Smooth muscle cell (in vitro differentiated cells): ENCODE data around the gene MTM1. TPM values are rescaled to one million over a fixed set of nuclear protein-coding genes. Genes with fewer than 3 reads are reported as not detected.

Experiments used
- DNase-seq: peaks from one replicate; lab custom pipeline; 2025; ENCODE audit not compliant: unreplicated experiment; lab: John Stamatoyannopoulos, UW
- H2AFZ ChIP-seq: fragments of 200-600 bp; sonication (generic); 2 replicates; pipeline ENCODE4 v1.6.0; 2016; ENCODE audit warnings: antibody characterized with exemption, low read depth, mild to moderate bottlenecking
- H3F3A ChIP-seq: fragments of 200-600 bp; sonication (generic); 2 replicates; pipeline ENCODE4 v1.6.0; 2017; ENCODE audit warnings: antibody characterized with exemption, low read depth
- H3K27ac ChIP-seq: fragments of 200-600 bp; sonication (generic); 2 replicates; pipeline ENCODE4 v1.5.1; 2016; ENCODE audit warnings: low read depth, mild to moderate bottlenecking
- H3K27me3 ChIP-seq: fragments of 200-600 bp; sonication (generic); 2 replicates; pipeline ENCODE4 v1.6.1; 2016; ENCODE audit warnings: low read depth, mild to moderate bottlenecking
- H3K36me3 ChIP-seq: fragments of 200-600 bp; sonication (generic); 2 replicates; pipeline ENCODE4 v1.5.1; 2016; ENCODE audit warnings: low read depth
- H3K4me1 ChIP-seq: fragments of 200-600 bp; sonication (generic); 2 replicates; pipeline ENCODE4 v1.5.1; 2016; ENCODE audit warnings: low read depth
- H3K4me2 ChIP-seq: fragments of 200-600 bp; sonication (generic); 2 replicates; pipeline ENCODE4 v1.6.0; 2016; ENCODE audit warnings: mild to moderate bottlenecking
- H3K4me3 ChIP-seq: fragments of 200-600 bp; sonication (generic); 2 replicates; pipeline ENCODE4 v1.5.1; 2016; ENCODE audit warnings: mild to moderate bottlenecking
- H3K79me2 ChIP-seq: fragments of 200-600 bp; sonication (generic); 2 replicates; pipeline ENCODE4 v1.6.0; 2016; ENCODE audit warnings: low read depth, mild to moderate bottlenecking
- H3K9ac ChIP-seq: fragments of 200-600 bp; sonication (generic); 2 replicates; pipeline ENCODE4 v1.6.0; 2016; ENCODE audit warnings: low read depth
- H3K9me3 ChIP-seq: fragments of 200-600 bp; sonication (generic); replicated peaks from 2 replicates; pipeline ENCODE4 v1.5.1; 2016; ENCODE audit warnings: low read depth
- H4K20me1 ChIP-seq: fragments of 200-600 bp; sonication (generic); 2 replicates; pipeline ENCODE4 v1.6.0; 2016; ENCODE audit warnings: low read depth
- WGBS: methylation state at CpG from one replicate; pipeline ENCODE4 v1.1.7; 2016; ENCODE audit warnings: low lambda C conversion rate; 5-methylcytosine and 5-hydroxymethylcytosine counted together
- polyA plus RNA-seq: library from polyadenylated mRNA; unstranded; fragments of >200 nt; fragmentation: Nextera tagmentation; extraction: Ambion mirVana; gene quantifications from 2 replicates; pipeline ENCODE4 v1.2.1, GENCODE V29; 2016
- total RNA-seq: library from RNA; depleted of rRNA; stranded (reverse); fragments of >200 nt; gene quantifications from 2 replicates; pipeline ENCODE4 v1.2.3, GENCODE V29; 2014
- TF ChIP-seq, protein P1 (sequence below): fragments of 200-600 bp; sonication (generic); IDR thresholded peaks from 2 replicates; pipeline ENCODE4 v1.5.1; 2017; ENCODE audit warnings: borderline replicate concordance, mild to moderate bottlenecking, antibody characterized with exemption; ENCODE audit not compliant: insufficient read depth, poor library complexity, severe bottlenecking

Gene MTM1
- total and polyA plus RNA-seq, 2 experiments from 2014 or later = 5.1 to 12.9 TPM

DNA sequence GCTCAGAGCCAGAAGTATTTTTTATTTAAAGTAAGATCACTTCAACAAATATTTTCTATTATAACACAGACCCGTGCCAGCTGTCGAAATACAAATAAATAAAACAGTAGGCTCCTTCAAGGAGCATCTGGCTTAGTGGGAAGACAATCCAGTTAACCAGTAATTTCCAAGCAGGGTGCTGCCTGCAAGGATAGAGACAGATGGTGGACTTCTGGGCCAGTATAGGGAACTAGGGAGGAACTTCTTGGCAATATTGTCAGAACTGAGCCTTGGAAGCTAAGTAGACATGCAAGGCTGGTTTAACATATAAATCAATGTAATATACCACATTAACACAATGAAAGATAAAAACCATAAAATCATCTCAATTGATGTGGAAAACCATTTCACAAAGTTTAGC is 107.8 kb downstream of the MTM1 start:
- Histone ChIP-seq H3F3A (no peaks in the 10 kb centered on the region), H3K27ac (no peak overlapping the region), H2AFZ (no peak overlapping the region), H3K9me3 (peaks cover 4% of the 10 kb centered on the region), H3K4me1 (no peaks in the 10 kb centered on the region), H3K9ac (no peak overlapping the region), H3K27me3 (no peaks in the 10 kb centered on the region), H3K36me3 (no peaks in the 10 kb centered on the region), H4K20me1 (no peaks in the 10 kb centered on the region), H3K4me3 (no peak overlapping the region), H3K79me2 (no peaks in the 10 kb centered on the region), H3K4me2 (no peak overlapping the region)
- TF ChIP-seq, protein P1, sequence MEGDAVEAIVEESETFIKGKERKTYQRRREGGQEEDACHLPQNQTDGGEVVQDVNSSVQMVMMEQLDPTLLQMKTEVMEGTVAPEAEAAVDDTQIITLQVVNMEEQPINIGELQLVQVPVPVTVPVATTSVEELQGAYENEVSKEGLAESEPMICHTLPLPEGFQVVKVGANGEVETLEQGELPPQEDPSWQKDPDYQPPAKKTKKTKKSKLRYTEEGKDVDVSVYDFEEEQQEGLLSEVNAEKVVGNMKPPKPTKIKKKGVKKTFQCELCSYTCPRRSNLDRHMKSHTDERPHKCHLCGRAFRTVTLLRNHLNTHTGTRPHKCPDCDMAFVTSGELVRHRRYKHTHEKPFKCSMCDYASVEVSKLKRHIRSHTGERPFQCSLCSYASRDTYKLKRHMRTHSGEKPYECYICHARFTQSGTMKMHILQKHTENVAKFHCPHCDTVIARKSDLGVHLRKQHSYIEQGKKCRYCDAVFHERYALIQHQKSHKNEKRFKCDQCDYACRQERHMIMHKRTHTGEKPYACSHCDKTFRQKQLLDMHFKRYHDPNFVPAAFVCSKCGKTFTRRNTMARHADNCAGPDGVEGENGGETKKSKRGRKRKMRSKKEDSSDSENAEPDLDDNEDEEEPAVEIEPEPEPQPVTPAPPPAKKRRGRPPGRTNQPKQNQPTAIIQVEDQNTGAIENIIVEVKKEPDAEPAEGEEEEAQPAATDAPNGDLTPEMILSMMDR = no peak
- no peak for DNase-seq
- WGBS = 56% methylated on average over 2 of the region's 2 CpGs

- H3K79me2 ChIP-seq = no peaks in the 10 kb centered on the region
- H3K4me2 ChIP-seq = no peak overlapping the region
- no peak overlapping the region for H3K27ac ChIP-seq
- no peaks in the 10 kb centered on the region for H3F3A ChIP-seq
- no peaks in the 10 kb centered on the region for H3K4me1 ChIP-seq
- no peaks in the 10 kb centered on the region for H3K36me3 ChIP-seq
- no peak overlapping the region for H2AFZ ChIP-seq
- no peak overlapping the region for H3K4me3 ChIP-seq
- no peak overlapping the region for H3K9ac ChIP-seq
- H3K27me3 ChIP-seq = no peaks in the 10 kb centered on the region
- no peak for DNase-seq
- TF ChIP-seq, protein P1 = peak; percentile 23
- H4K20me1 ChIP-seq = no peaks in the 10 kb centered on the region
- peaks cover 4% of the 10 kb centered on the region for H3K9me3 ChIP-seq
- 62% methylated on average over 7 of the region's 7 CpGs for WGBS
These were observed 112.6 kb downstream of the MTM1 start for GRCh38 chrX:150680974-150681373.

DNA sequence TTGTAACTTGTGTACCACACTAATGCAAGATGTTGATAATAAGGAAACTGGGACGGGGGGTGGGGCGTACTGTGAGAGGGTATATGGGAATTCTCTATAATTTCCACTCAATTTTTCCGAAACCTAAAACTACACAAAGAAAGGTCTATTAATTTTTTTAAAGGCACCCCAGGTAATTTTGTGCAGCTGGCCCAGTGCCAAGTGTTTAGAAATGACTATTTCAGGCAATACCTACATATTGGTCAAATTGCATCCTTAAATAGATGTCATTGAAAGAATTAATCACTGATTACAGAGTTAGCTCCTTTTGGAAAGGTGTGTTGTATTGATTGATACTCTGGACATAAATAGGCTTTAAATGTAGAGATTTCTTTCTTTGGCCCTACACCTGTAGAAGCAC is 114.7 kb downstream of the MTM1 start:
- H3K4me1 ChIP-seq = no peaks in the 10 kb centered on the region
- no peak overlapping the region for H3K9ac ChIP-seq
- H3F3A ChIP-seq = no peaks in the 10 kb centered on the region
- peaks cover 4% of the 10 kb centered on the region for H3K9me3 ChIP-seq
- no peak overlapping the region for H3K4me3 ChIP-seq
- H3K27me3 ChIP-seq = no peaks in the 10 kb centered on the region
- TF ChIP-seq, protein P1 = no peak
- H2AFZ ChIP-seq = no peak overlapping the region
- no peaks in the 10 kb centered on the region for H3K79me2 ChIP-seq
- no peak overlapping the region for H3K4me2 ChIP-seq
- no peak for DNase-seq
- 88% methylated on average over 3 of the region's 3 CpGs for WGBS
- no peak overlapping the region for H3K27ac ChIP-seq
- H3K36me3 ChIP-seq = no peaks in the 10 kb centered on the region
- no peaks in the 10 kb centered on the region for H4K20me1 ChIP-seq

- 43% methylated on average over 7 of the region's 7 CpGs for WGBS
- no peaks in the 10 kb centered on the region for H3K4me1 ChIP-seq
- H3K27ac ChIP-seq = no peak overlapping the region
- H3K27me3 ChIP-seq = no peaks in the 10 kb centered on the region
- TF ChIP-seq, protein P1 = peak; percentile 50
- no peak overlapping the region for H3K9ac ChIP-seq
- no peaks in the 10 kb centered on the region for H3F3A ChIP-seq
- no peak overlapping the region for H3K4me2 ChIP-seq
- H3K9me3 ChIP-seq = peaks cover under 1% of the 10 kb centered on the region
- H3K4me3 ChIP-seq = no peak overlapping the region
- no peak for DNase-seq
- no peaks in the 10 kb centered on the region for H4K20me1 ChIP-seq
- H3K36me3 ChIP-seq = no peaks in the 10 kb centered on the region
- H2AFZ ChIP-seq = no peak overlapping the region
- H3K79me2 ChIP-seq = no peaks in the 10 kb centered on the region
These were observed 115.2 kb downstream of the MTM1 start for GRCh38 chrX:150683536-150684146.
